Heart left ventricle (tissue), 16 donors: ENCODE results near the gene FGD4. TPM values are rescaled to one million over a fixed set of nuclear protein-coding genes. Genes with fewer than 3 reads are reported as not detected.
"Not testable (repeated sequence)": the region's sequence is repeated elsewhere in the genome, so short reads cannot be mapped to it uniquely, and the experiment has no call there.

Source experiments
- ATAC-seq, 4 donors: fragments of 200-7000 bp; cut with Tn5 transposase; one replicate each; pipeline ENCODE4 v1.9.1; 2020 to 2022; ENCODE audit warnings: moderate library complexity in 4 of 4, mild to moderate bottlenecking in 3 of 4, moderate number of reproducible peaks in 1 of 4
- DNase-seq, 5 donors: peaks; one replicate each; pipeline ENCODE4 v3.0.0-alpha.2; 2020
- H3K27ac ChIP-seq, 12 donors: fragments of 200-600 bp; sonication (generic) in 4 of 12; one replicate each; pipeline versions ENCODE4 v1.5.0 to v1.8.0; 2016 to 2022; ENCODE audit warnings: mild to moderate bottlenecking in 2 of 12
- H3K27me3 ChIP-seq, 9 donors: fragments of 200-600 bp; sonication (generic) in 2 of 9; one replicate each; pipeline versions ENCODE4 v1.5.1 to v1.8.0; 2016 to 2022; ENCODE audit warnings: mild to moderate bottlenecking in 3 of 9
- H3K36me3 ChIP-seq, 9 donors: fragments of 200-600 bp; sonication (generic) in 2 of 9; one replicate each; pipeline versions ENCODE4 v1.5.0 to v1.8.0; 2018 to 2022; ENCODE audit warnings: mild to moderate bottlenecking in 2 of 9
- H3K4me1 ChIP-seq, 12 donors: fragments of 200-600 bp; sonication (generic) in 4 of 12; one replicate each; pipeline versions ENCODE4 v1.5.0 to v1.8.0; 2016 to 2022; ENCODE audit warnings: mild to moderate bottlenecking in 3 of 12
- H3K4me3 ChIP-seq, 12 donors: fragments of 200-600 bp; sonication (generic) in 4 of 12; one replicate each; pipeline versions ENCODE4 v1.5.0 to v1.8.0; 2017 to 2022; ENCODE audit warnings: mild to moderate bottlenecking in 9 of 12, moderate library complexity in 4 of 12
- H3K9me3 ChIP-seq, 12 donors: fragments of 200-600 bp; sonication (generic) in 4 of 12; one replicate each; pipeline versions ENCODE4 v1.5.0 to v1.8.0; 2016 to 2022; ENCODE audit warnings: mild to moderate bottlenecking in 1 of 12
- CTCF ChIP-seq, 12 donors: fragments of 200-600 bp; sonication (generic) in 4 of 12; IDR thresholded peaks; one replicate each; pipeline versions ENCODE4 v1.5.0 to v1.8.0; 2018 to 2022; ENCODE audit warnings: antibody characterized with exemption in 12 of 12, mild to moderate bottlenecking in 5 of 12
- POLR2A ChIP-seq, 2 donors: fragments of 450-650 bp; IDR thresholded peaks; one replicate each; pipeline ENCODE4 v1.6.1; 2017; ENCODE audit warnings: antibody characterized with exemption in 2 of 2, mild to moderate bottlenecking in 2 of 2, moderate library complexity in 2 of 2
- WGBS, 4 donors: extraction: QIAGEN DNeasy Blood & Tissue Kit in 2 of 4; methylation state at CpG; one replicate each; pipeline versions ENCODE4 v1.1.5 to v1.1.7; 2013 to 2018; 5-methylcytosine and 5-hydroxymethylcytosine counted together
- intact Hi-C, 10 donors: fragments of 100-400 bp; cut with DNase I; formaldehyde crosslinking; loops; one replicate each; pipeline versions ENCODE4 v1.11.1 to v1.14.2; 2022
- polyA plus RNA-seq, 2 donors: library from polyadenylated mRNA; stranded (reverse); fragments of 200-250 nt; gene quantifications; one replicate each; pipeline ENCODE4 v1.2.3, GENCODE V29; 2013
- total RNA-seq, 9 donors: library from RNA; depleted of rRNA in 2 of 9; stranded (reverse); fragments of >200 nt in 2 of 9; fragmentation: NEBNext Ultra II Directional in 3 of 9; extraction: Animal tissue kit (Norgen Biotek cat#: 25700) in 3 of 9; gene quantifications; one replicate each; pipeline versions ENCODE4 v1.1.0 to v1.2.4, GENCODE V29; 2016 to 2023
- donor health status: ischemic (EF 13 %, LVEDD 7.1; RV severe dilation, severe dysfunction).
- donor health status: healthy with polysubstance abuse.
- donor health status: DM: no; HTN: yes; CAD: no.
- donor health status: DM: no; HTN: no; CAD: no.
- donor health status: ischemic (EF 25% LVEDD 6.9; RV normal size, moderate dysfunction).
- donor health status: ischemic (EF 25% LVEDD 5.7; RV mildly dilated, moderate dysfunction).
- donor health status: healthy.
- donor health status: DM: yes; HTN: yes; CAD: no.
- donor health status: ischemic (EF 35%, LVEDD 5.7; RV mildly dilated, moderate dysfunction).
- donor health status: nonischemic (EF 11% LVEDD 7.7; RV severe dilation, severe dysfunction).
- donor health status: DM: yes; HTN: yes; CAD: no.
- donor health status: PGD.
- donor health status: ischemic (EF 29% LVEDD 5.4; RV normal size, mild dysfunction).
- donor health status: nonischemic (EF 23%, LVEDD 6.1; RV moderate dilation, normal function).

FGD4 gene
- total and polyA plus RNA-seq, 11 donors: 4.5 to 36.8 (median 28.2) TPM

- intact Hi-C loops: loop anchor here in 2 of 10 donors (10.0 kb wide), 1 partner anchor 107 kb away; no protein-coding TSS in a partner anchor
Observed at GRCh38 chr12:32561931-32562341, 162.6 kb downstream of the FGD4 start.

GRCh38 chr12:32562413-32562812 lies 163.1 kb downstream of the FGD4 start:
- intact Hi-C loops: loop anchor here in 2 of 10 donors (10.0 kb wide), 1 partner anchor 108 kb away; no protein-coding TSS in a partner anchor
- peak in 1 of 4 donors; percentile 45 for ATAC-seq
- peak overlapping the region; percentile 52 to 88 (median 77) for H3K27ac ChIP-seq
- H3K36me3 ChIP-seq: peaks cover 0 to 24% (median 5%) of the 10 kb centered on the region in 9 donors
- H3K4me1 ChIP-seq: peaks cover 5 to 84% (median 59%) of the 10 kb centered on the region in 12 donors
- 7 to 30% (median 26%) methylated on average over 4 to 6 of the region's 6 CpGs for WGBS, 4 donors
- not testable (repeated sequence) for H3K27me3 ChIP-seq, H3K4me3 ChIP-seq, DNase-seq, H3K9me3 ChIP-seq

More at GRCh38 chr12:32561931-32562341, 162.6 kb downstream of the FGD4 start:
- no peaks in the 10 kb centered on the region for H3K9me3 ChIP-seq
- WGBS, 4 donors: 57 to 72% (median 62%) methylated on average over 11 of the region's 11 CpGs
- H3K27me3 ChIP-seq: no peaks in the 10 kb centered on the region
- H3K4me3 ChIP-seq: no peak overlapping the region
- H3K4me1 ChIP-seq: peaks cover 5 to 79% (median 55%) of the 10 kb centered on the region in 12 donors
- DNase-seq: no peak
- H3K27ac ChIP-seq: peak overlapping the region; percentile 52 to 88 (median 77)
- ATAC-seq: peak in 3 of 4 donors; percentile 31 to 70 (median 37)
- H3K36me3 ChIP-seq: peaks cover 0 to 24% (median 6%) of the 10 kb centered on the region in 9 donors
- TF ChIP-seq CTCF (IDR thresholded peaks at IDR 0.05) (no peak), POLR2A (IDR thresholded peaks at IDR 0.05) (no peak)

GRCh38 chr12:32566663-32567295 lies 167.4 kb downstream of the FGD4 start:
- intact Hi-C loops: loop anchor here in 2 of 10 donors (10.0 kb wide), 1 partner anchor 112 kb away; no protein-coding TSS in a partner anchor
- Histone ChIP-seq H3K9me3 (no peaks in the 10 kb centered on the region), H3K4me3 (peak overlapping the region in 4 of 12 donors; percentile 1 to 17 (median 5)), H3K4me1 (peaks cover 8 to 68% (median 47%) of the 10 kb centered on the region in 12 donors), H3K36me3 (peaks cover 0 to 24% (median 5%) of the 10 kb centered on the region in 9 donors), H3K27ac (peak overlapping the region in 11 of 12 donors; percentile 9 to 71 (median 52)), H3K27me3 (no peaks in the 10 kb centered on the region)
- 38 to 41% (median 40%) methylated on average over 2 of the region's 2 CpGs for WGBS, 4 donors
- DNase-seq: no peak
- no peak for TF ChIP-seq CTCF (IDR thresholded peaks at IDR 0.05)
- no peak for TF ChIP-seq POLR2A (IDR thresholded peaks at IDR 0.05)
- peak; percentile 51 to 75 (median 67) for ATAC-seq

- peak overlapping the region in 11 of 12 donors; percentile 9 to 71 (median 52) for H3K27ac ChIP-seq
- peak overlapping the region in 4 of 12 donors; percentile 1 to 17 (median 5) for H3K4me3 ChIP-seq
- no peaks in the 10 kb centered on the region for H3K27me3 ChIP-seq
- intact Hi-C loops: loop anchor here in 2 of 10 donors (10.0 kb wide), 1 partner anchor 112 kb away; no protein-coding TSS in a partner anchor
- peak; percentile 73 to 83 (median 76) for ATAC-seq
- DNase-seq: peak in 1 of 5 donors; percentile 40
- no peak for TF ChIP-seq CTCF (IDR thresholded peaks at IDR 0.05)
- TF ChIP-seq POLR2A (IDR thresholded peaks at IDR 0.05): no peak
- peaks cover 0 to 27% (median 5%) of the 10 kb centered on the region in 9 donors for H3K36me3 ChIP-seq
- no peaks in the 10 kb centered on the region for H3K9me3 ChIP-seq
- 23 to 35% (median 28%) methylated on average over 6 of the region's 6 CpGs for WGBS, 4 donors
- peaks cover 6 to 63% (median 43%) of the 10 kb centered on the region in 12 donors for H3K4me1 ChIP-seq
Observed at GRCh38 chr12:32567296-32567674, 167.9 kb downstream of the FGD4 start.
